ENCODE results near the gene DACH1.

DACH1 gene

GRCh38 chr13:71789037-71789436, 78.0 kb downstream of the DACH1 start:
- H3K36me3 ChIP-seq (ENCODE audit: control insufficient read depth in 2 of 2, insufficient read depth in 1 of 2, low read length in 2 of 2), result no peaks in the 10 kb centered on the region
- ChIA-PET CTCF (no interaction called here), POLR2A (no interaction called here)
- no peaks in the 10 kb centered on the region for H3K4me1 ChIP-seq (ENCODE audit: control insufficient read depth, insufficient read depth, low read length)
- no peaks in the 10 kb centered on the region for H3K9me3 ChIP-seq (ENCODE audit: control insufficient read depth, insufficient read depth, low read depth, low read length)
- H3K27ac ChIP-seq (ENCODE audit: extremely low read depth, low read depth, low read length), result no peak overlapping the region
- TF ChIP-seq ZBTB7A (tag by site-specific recombination; IDR thresholded peaks at IDR 0.05; ENCODE audit: low read depth) (no peak), ZIC2 (tag by site-specific recombination; IDR thresholded peaks at IDR 0.05) (no peak), ZNF843 (tag by site-specific recombination; IDR thresholded peaks at IDR 0.05) (no peak), ZNF521 (tag by site-specific recombination; IDR thresholded peaks at IDR 0.05) (no peak), EGR2 (tag by site-specific recombination; IDR thresholded peaks at IDR 0.05; ENCODE audit: low read depth) (no peak), KLF17 (tag by site-specific recombination; IDR thresholded peaks at IDR 0.05) (no peak), PRDM2 (tag by site-specific recombination; IDR thresholded peaks at IDR 0.05; ENCODE audit: borderline replicate concordance) (no peak), GFI1B (tag by site-specific recombination; IDR thresholded peaks at IDR 0.05) (no peak), ZNF623 (tag by site-specific recombination; IDR thresholded peaks at IDR 0.05) (no peak)
- no peak overlapping the region for H3K4me3 ChIP-seq (ENCODE audit: low read depth, low read length)

GRCh38 chr13:71787414-71787813, 79.6 kb downstream of the DACH1 start:
- ChIA-PET CTCF (interaction anchor here (0.6 kb wide), 2 partner anchors 30 to 51 kb away, joined by 3 to 4 read pairs; no protein-coding TSS in a partner anchor), POLR2A (no interaction called here)
- TF ChIP-seq TCF7L2 (IDR thresholded peaks at IDR 0.05; ENCODE audit: borderline replicate concordance, low read depth, low read length) (0 out of 2 replicates have a peak, but pooled peaks have one; percentile 13), ZNF549 (tag by site-specific recombination; IDR thresholded peaks at IDR 0.05) (no peak), GLI4 (tag by site-specific recombination; IDR thresholded peaks at IDR 0.05) (no peak), ZNF175 (tag by site-specific recombination; IDR thresholded peaks at IDR 0.05) (no peak), GLIS2 (tag by site-specific recombination; IDR thresholded peaks at IDR 0.05) (no peak), ZFP3 (tag by site-specific recombination; IDR thresholded peaks at IDR 0.05; ENCODE audit: low read depth) (no peak), ZSCAN30 (tag by site-specific recombination; IDR thresholded peaks at IDR 0.05) (no peak)
- Histone ChIP-seq H3K36me3 (ENCODE audit: control insufficient read depth in 2 of 2, insufficient read depth in 1 of 2, low read length in 2 of 2) (no peaks in the 10 kb centered on the region), H3K4me3 (ENCODE audit: low read depth, low read length) (no peak overlapping the region), H3K4me1 (ENCODE audit: control insufficient read depth, insufficient read depth, low read length) (no peaks in the 10 kb centered on the region), H3K27ac (ENCODE audit: extremely low read depth, low read depth, low read length) (no peak overlapping the region), H3K9me3 (ENCODE audit: control insufficient read depth, insufficient read depth, low read depth, low read length) (no peaks in the 10 kb centered on the region)

GRCh38 chr13:71786875-71787274, 80.1 kb downstream of the DACH1 start:
- no peaks in the 10 kb centered on the region for H3K9me3 ChIP-seq (ENCODE audit: control insufficient read depth, insufficient read depth, low read depth, low read length)
- H3K4me3 ChIP-seq (ENCODE audit: low read depth, low read length), result no peak overlapping the region
- TF ChIP-seq TRIM28 (IDR thresholded peaks at IDR 0.05; ENCODE audit: borderline replicate concordance, low read length) (0 out of 2 replicates have a peak, but pooled peaks have one; percentile 10), ZNF324 (tag by site-specific recombination; IDR thresholded peaks at IDR 0.05) (no peak)
- ChIA-PET CTCF (interaction anchor here (0.6 kb wide), 1 partner anchor 29 kb away, joined by 4 read pairs; no protein-coding TSS in a partner anchor), POLR2A (no interaction called here)
- no peaks in the 10 kb centered on the region for H3K4me1 ChIP-seq (ENCODE audit: control insufficient read depth, insufficient read depth, low read length)
- no peak overlapping the region for H3K27ac ChIP-seq (ENCODE audit: extremely low read depth, low read depth, low read length)
- no peaks in the 10 kb centered on the region for H3K36me3 ChIP-seq (ENCODE audit: control insufficient read depth in 2 of 2, insufficient read depth in 1 of 2, low read length in 2 of 2)
